RWPE2 (cell line): ENCODE measurements around the gene ANO5.

ENCODE experiments used
- ATAC-seq: fragments of 200-7000 bp; cut with Tn5 transposase; 3 replicates; pipeline ENCODE4 v1.9.1; 2021; ENCODE audit warnings: low read depth
- DNase-seq: peaks from one replicate; pipeline ENCODE4 v3.0.0-alpha.2; 2020; ENCODE audit warnings: low spot score
- H3K27ac ChIP-seq: fragments of 450-650 bp; 2 replicates; pipeline ENCODE4 v1.5.1; 2017; ENCODE audit warnings: mild to moderate bottlenecking; ENCODE audit not compliant: poor library complexity, severe bottlenecking
- H3K27me3 ChIP-seq: fragments of 250-450 bp; sonication (Bioruptor Pico); 2 replicates; pipeline ENCODE4 v1.5.1; 2021; ENCODE audit warnings: mild to moderate bottlenecking, moderate library complexity; ENCODE audit not compliant: insufficient read depth, poor library complexity, severe bottlenecking
- H3K36me3 ChIP-seq: fragments of 250-450 bp; sonication (Bioruptor Pico); 2 replicates; pipeline ENCODE4 v1.5.1; 2020; ENCODE audit warnings: low read depth, mild to moderate bottlenecking, moderate library complexity
- H3K4me1 ChIP-seq: fragments of 250-450 bp; sonication (Bioruptor Pico); 2 replicates; pipeline ENCODE4 v1.5.1; 2021; ENCODE audit warnings: mild to moderate bottlenecking, moderate library complexity; ENCODE audit not compliant: insufficient read depth, poor library complexity, severe bottlenecking
- H3K4me3 ChIP-seq: fragments of 250-450 bp; sonication (Bioruptor Pico); 2 replicates; pipeline ENCODE4 v1.5.1; 2021; ENCODE audit warnings: mild to moderate bottlenecking, moderate library complexity; ENCODE audit not compliant: severe bottlenecking
- H3K9me3 ChIP-seq: fragments of 250-450 bp; sonication (Bioruptor Pico); 2 replicates; pipeline ENCODE4 v1.5.1; 2021; ENCODE audit warnings: mild to moderate bottlenecking, moderate library complexity; ENCODE audit not compliant: severe bottlenecking
- TF ChIP-seq, protein P1 (sequence below): fragments of 450-650 bp; IDR thresholded peaks from one replicate; pipeline ENCODE4 v1.5.1; 2017; ENCODE audit warnings: mild to moderate bottlenecking, moderate library complexity; ENCODE audit not compliant: poor library complexity, severe bottlenecking

ANO5 gene

GRCh38 chr11:22162756-22163155 is 30.1 kb upstream of the ANO5 start:
- Histone ChIP-seq H3K9me3 (no peaks in the 10 kb centered on the region), H3K36me3 (no peaks in the 10 kb centered on the region), H3K27me3 (peaks cover 5% of the 10 kb centered on the region), H3K4me3 (no peak overlapping the region), H3K4me1 (no peaks in the 10 kb centered on the region), H3K27ac (no peak overlapping the region)
- TF ChIP-seq, protein P1, sequence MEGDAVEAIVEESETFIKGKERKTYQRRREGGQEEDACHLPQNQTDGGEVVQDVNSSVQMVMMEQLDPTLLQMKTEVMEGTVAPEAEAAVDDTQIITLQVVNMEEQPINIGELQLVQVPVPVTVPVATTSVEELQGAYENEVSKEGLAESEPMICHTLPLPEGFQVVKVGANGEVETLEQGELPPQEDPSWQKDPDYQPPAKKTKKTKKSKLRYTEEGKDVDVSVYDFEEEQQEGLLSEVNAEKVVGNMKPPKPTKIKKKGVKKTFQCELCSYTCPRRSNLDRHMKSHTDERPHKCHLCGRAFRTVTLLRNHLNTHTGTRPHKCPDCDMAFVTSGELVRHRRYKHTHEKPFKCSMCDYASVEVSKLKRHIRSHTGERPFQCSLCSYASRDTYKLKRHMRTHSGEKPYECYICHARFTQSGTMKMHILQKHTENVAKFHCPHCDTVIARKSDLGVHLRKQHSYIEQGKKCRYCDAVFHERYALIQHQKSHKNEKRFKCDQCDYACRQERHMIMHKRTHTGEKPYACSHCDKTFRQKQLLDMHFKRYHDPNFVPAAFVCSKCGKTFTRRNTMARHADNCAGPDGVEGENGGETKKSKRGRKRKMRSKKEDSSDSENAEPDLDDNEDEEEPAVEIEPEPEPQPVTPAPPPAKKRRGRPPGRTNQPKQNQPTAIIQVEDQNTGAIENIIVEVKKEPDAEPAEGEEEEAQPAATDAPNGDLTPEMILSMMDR: no peak
- ATAC-seq: no peak
- DNase-seq: no peak

DNA sequence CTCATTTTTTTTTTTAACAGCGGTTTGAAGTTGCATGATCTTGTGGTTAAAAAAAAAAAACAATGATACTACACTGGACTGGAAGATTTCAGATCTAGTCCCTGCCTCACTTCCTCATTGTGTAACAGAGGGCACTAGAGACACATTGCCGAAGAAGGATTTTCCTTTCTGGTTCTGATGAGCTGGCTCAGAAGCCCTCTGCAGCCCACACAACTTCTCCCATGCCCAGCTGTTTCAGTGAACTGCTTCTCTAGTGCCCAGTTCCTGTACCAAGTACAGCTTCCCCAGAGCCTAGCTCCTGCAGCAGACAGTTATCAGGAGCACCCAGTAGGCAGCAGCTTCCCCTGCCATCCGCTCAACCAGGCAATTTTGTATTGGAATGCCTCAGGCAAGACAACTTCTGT is 29.5 kb upstream of the ANO5 start:
- Histone ChIP-seq H3K9me3 (no peaks in the 10 kb centered on the region), H3K36me3 (no peaks in the 10 kb centered on the region), H3K4me3 (no peak overlapping the region), H3K27ac (no peak overlapping the region), H3K4me1 (no peaks in the 10 kb centered on the region), H3K27me3 (peaks cover 5% of the 10 kb centered on the region)
- ATAC-seq (no peak), DNase-seq (no peak)
- TF ChIP-seq, protein P1: no peak

DNA sequence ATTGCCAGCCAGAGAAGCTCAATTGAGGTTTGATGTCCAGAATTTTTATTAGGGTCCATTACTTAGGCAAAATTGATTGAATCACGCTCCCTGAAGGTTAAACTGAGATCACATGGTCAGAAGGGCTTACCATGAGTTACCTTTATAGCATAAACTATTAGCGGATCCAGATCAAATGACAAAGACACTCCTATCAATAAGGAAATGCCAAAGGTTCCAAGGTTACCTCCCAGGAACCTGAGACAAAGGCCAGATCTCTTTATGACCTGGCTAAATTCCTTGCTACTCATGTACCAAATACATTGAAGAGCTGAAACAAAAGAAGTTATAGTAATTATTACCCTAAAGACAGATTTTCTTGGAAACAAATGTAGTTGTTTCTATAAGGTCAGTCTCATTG is 27.8 kb upstream of the ANO5 start:
- Histone ChIP-seq H3K36me3 (no peaks in the 10 kb centered on the region), H3K4me3 (no peak overlapping the region), H3K27me3 (no peaks in the 10 kb centered on the region), H3K9me3 (no peaks in the 10 kb centered on the region), H3K4me1 (no peaks in the 10 kb centered on the region), H3K27ac (no peak overlapping the region)
- ATAC-seq (no peak), DNase-seq (no peak)
- TF ChIP-seq, protein P1: no peak

- no peaks in the 10 kb centered on the region for H3K27me3 ChIP-seq
- H3K36me3 ChIP-seq: no peaks in the 10 kb centered on the region
- no peak for ATAC-seq
- no peaks in the 10 kb centered on the region for H3K4me1 ChIP-seq
- H3K27ac ChIP-seq: no peak overlapping the region
- H3K9me3 ChIP-seq: no peaks in the 10 kb centered on the region
- DNase-seq: no peak
- H3K4me3 ChIP-seq: no peak overlapping the region
- TF ChIP-seq, protein P1: no peak
Measured at GRCh38 chr11:22165759-22166513, 26.9 kb upstream of the ANO5 start.

DNA sequence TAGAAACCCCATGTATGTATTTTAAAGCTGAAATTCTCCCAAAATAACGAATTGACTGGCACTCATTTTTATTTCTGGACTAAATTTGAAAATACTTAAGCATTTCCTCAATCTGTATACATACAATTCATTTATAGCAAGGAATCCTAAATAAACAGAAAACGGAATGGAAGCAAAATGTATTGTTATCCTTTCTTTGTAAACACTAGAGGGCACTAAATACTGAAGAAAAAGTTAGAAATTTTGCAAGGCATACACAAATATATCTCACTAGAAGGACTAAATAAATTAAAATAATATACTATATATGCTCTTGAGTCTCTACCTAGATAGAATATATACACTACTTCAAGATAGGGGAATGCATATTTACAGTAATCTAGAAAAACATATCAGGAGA is 23.1 kb upstream of the ANO5 start:
- no peak for ATAC-seq
- H3K9me3 ChIP-seq: no peaks in the 10 kb centered on the region
- no peak overlapping the region for H3K4me3 ChIP-seq
- no peaks in the 10 kb centered on the region for H3K4me1 ChIP-seq
- no peaks in the 10 kb centered on the region for H3K27me3 ChIP-seq
- no peak for DNase-seq
- H3K36me3 ChIP-seq: no peaks in the 10 kb centered on the region
- H3K27ac ChIP-seq: no peak overlapping the region
- TF ChIP-seq, protein P1: peak; percentile 58
